NCI-H524 (cell line): Measurements from ENCODE around the gene SDK2.
A peak's percentile ranks its signal among the peaks of the same experiment; 100 is the strongest.

Source experiments
- DNase-seq, 2 experiments: peaks; one replicate each; lab custom pipeline; 2025; lab: John Stamatoyannopoulos, UW

The SDK2 gene

GRCh38 chr17:73555199-73555960 lies 88.9 kb downstream of the SDK2 start:
- DNase-seq: peak; percentile 99

- DNase-seq: no peak
Observed at GRCh38 chr17:73554498-73554897, 89.7 kb downstream of the SDK2 start.

GRCh38 chr17:73553311-73553710 lies 90.9 kb downstream of the SDK2 start:
- DNase-seq: no peak

GRCh38 chr17:73552300-73553048 lies 91.8 kb downstream of the SDK2 start:
- peak; percentile 82 to 88 for DNase-seq

GRCh38 chr17:73551759-73552158 lies 92.5 kb downstream of the SDK2 start:
- DNase-seq: peak; percentile 44 to 90

GRCh38 chr17:73551144-73551543 lies 93.1 kb downstream of the SDK2 start:
- DNase-seq: no peak

- no peak for DNase-seq
Observed at GRCh38 chr17:73550556-73550955, 93.7 kb downstream of the SDK2 start.

- DNase-seq: no peak
Observed at GRCh38 chr17:73549841-73550430, 94.3 kb downstream of the SDK2 start.

GRCh38 chr17:73548620-73549311 lies 95.5 kb downstream of the SDK2 start:
- no peak for DNase-seq

GRCh38 chr17:73547790-73548189 lies 96.5 kb downstream of the SDK2 start:
- DNase-seq: no peak

- peak in 1 of 2 experiments; percentile 27 for DNase-seq
Observed at GRCh38 chr17:73546770-73547536, 97.3 kb downstream of the SDK2 start.

GRCh38 chr17:73546114-73546513 lies 98.1 kb downstream of the SDK2 start:
- peak in 1 of 2 experiments; percentile 49 for DNase-seq

- no peak for DNase-seq
Observed at GRCh38 chr17:73545109-73546032, 98.9 kb downstream of the SDK2 start.

GRCh38 chr17:73544333-73544732 lies 99.9 kb downstream of the SDK2 start:
- no peak for DNase-seq

GRCh38 chr17:73542323-73542722 lies 101.9 kb downstream of the SDK2 start:
- DNase-seq: peak in 1 of 2 experiments; percentile 59

GRCh38 chr17:73541561-73541981 lies 102.7 kb downstream of the SDK2 start:
- no peak for DNase-seq

- peak; percentile 84 to 94 for DNase-seq
Observed at GRCh38 chr17:73541111-73541510, 103.1 kb downstream of the SDK2 start.

GRCh38 chr17:73539166-73539565 lies 105.1 kb downstream of the SDK2 start:
- DNase-seq: peak; percentile 56 to 79

- no peak for DNase-seq
Observed at GRCh38 chr17:73538445-73538844, 105.8 kb downstream of the SDK2 start.
